ENCODE results near the gene RPUSD2. TPM values are rescaled to one million over a fixed set of nuclear protein-coding genes. Genes with fewer than 3 reads are reported as not detected.
"Not testable (repeated sequence)": the region's sequence is repeated elsewhere in the genome, so short reads cannot be mapped to it uniquely, and the experiment has no call there.

The RPUSD2 gene
- total RNA-seq, 2 donors from 2014 or later = 3.1 to 7.3 TPM

GRCh38 chr15:40575113-40575512 is 6.0 kb downstream of the RPUSD2 start:
- Histone ChIP-seq H3K4me1 (peaks cover 9% of the 10 kb centered on the region), H3K27me3 (no peaks in the 10 kb centered on the region), H3K36me3 (replicated peaks in 1 of 2; ENCODE audit: insufficient read depth in 1 of 2, low read depth in 2 of 2) (peaks cover 5 to 8% of the 10 kb centered on the region in 2 donors), H3K27ac (no peak overlapping the region), H3K9me3 (no peaks in the 10 kb centered on the region), H3K4me3 (no peak overlapping the region)
- no peak for ATAC-seq
- intact Hi-C loops (cut with DNase I) = no loop called here
- TF ChIP-seq POLR2A (IDR thresholded peaks at IDR 0.05) = no peak
- TF ChIP-seq CTCF (IDR thresholded peaks at IDR 0.05) = no peak
- no peak for DNase-seq

DNA sequence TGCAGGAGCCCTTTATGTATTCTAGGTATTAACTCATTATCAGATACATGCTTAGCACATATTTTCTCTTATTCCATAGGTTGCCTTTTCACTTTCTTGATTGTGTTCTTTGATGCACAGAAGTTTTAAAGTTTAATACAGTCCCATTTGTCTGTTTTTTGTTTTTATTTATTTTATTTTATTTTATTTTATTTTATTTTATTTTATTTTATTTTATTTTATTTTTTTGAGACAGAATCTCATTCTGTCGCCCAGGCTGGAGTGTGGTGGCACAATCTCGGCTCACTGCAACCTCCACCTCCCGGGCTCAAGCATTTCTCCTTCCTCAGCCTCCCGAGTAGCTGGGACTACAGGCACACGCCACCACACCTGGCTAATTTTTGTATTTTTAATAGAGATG is 7.8 kb downstream of the RPUSD2 start:
- H3K4me1 ChIP-seq; ATAC-seq; H3K9me3 ChIP-seq; H3K27me3 ChIP-seq; intact Hi-C loops (cut with DNase I); DNase-seq; H3K4me3 ChIP-seq; H3K27ac ChIP-seq; H3K36me3 ChIP-seq (replicated peaks in 1 of 2; ENCODE audit: insufficient read depth in 1 of 2, low read depth in 2 of 2): not testable (repeated sequence)
- 91 to 96% methylated on average over 5 of the region's 5 CpGs for WGBS, 2 donors

GRCh38 chr15:40578892-40579291 is 9.8 kb downstream of the RPUSD2 start:
- Histone ChIP-seq H3K27ac (no peak overlapping the region), H3K36me3 (replicated peaks in 1 of 2; ENCODE audit: insufficient read depth in 1 of 2, low read depth in 2 of 2) (peaks cover 1 to 3% of the 10 kb centered on the region in 2 donors), H3K4me1 (no peaks in the 10 kb centered on the region), H3K9me3 (no peaks in the 10 kb centered on the region), H3K27me3 (no peaks in the 10 kb centered on the region), H3K4me3 (no peak overlapping the region)
- ATAC-seq = no peak
- TF ChIP-seq POLR2A (IDR thresholded peaks at IDR 0.05) = no peak
- TF ChIP-seq CTCF (IDR thresholded peaks at IDR 0.05) = no peak
- no peak for DNase-seq
- intact Hi-C loops (cut with DNase I) = no loop called here
- 55 to 76% methylated on average over 4 of the region's 4 CpGs for WGBS, 2 donors

DNA sequence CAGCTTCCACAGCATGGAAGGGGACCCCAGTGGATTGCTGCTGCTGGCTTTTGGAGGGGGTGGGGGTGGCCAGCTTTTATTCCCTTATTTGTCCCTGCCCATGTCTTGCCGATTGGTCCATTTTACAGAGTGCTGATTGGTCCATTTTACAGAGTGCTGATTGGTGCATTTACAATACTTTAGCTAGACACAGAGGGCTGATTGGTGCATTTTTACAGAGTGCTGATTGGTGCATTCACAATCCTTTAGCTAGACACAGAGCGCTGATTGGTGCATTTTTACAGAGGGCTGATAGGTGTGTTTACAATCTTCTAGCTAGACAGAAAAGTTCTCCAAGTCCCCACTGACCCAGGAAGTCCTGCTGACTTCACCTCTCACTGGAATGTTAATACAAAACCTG is 12.7 kb downstream of the RPUSD2 start:
- ATAC-seq; H3K4me1 ChIP-seq; H3K4me3 ChIP-seq; H3K36me3 ChIP-seq (replicated peaks in 1 of 2; ENCODE audit: insufficient read depth in 1 of 2, low read depth in 2 of 2); H3K27me3 ChIP-seq; DNase-seq; H3K27ac ChIP-seq; H3K9me3 ChIP-seq; intact Hi-C loops (cut with DNase I): not testable (repeated sequence)
- WGBS, 2 donors = 40 to 97% methylated on average over 2 of the region's 2 CpGs

DNA sequence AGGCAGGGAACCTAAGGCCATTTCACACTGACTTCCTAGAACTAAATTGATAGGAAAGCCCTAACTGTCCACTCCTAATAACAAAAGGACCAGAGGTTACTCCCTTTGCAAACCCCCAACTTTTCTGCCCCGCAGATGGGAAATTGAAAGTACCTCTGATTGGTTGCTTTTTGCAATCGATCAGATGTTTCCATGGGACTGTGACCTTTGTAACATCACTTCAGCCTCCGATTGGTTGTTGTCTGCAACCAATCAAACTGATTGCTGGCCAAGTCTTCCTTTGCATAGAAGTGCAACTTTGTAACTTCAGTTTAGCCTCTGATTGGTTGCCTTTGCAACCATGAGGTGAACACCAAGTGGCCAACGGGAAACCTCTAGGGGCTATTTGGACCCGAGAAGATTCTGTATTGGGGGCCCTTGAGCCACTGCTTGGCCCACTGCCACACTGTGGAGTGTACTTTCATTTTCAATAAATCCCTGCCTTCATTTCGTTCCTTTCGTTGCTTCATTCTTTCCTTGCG is 13.7 kb downstream of the RPUSD2 start:
- H3K36me3 ChIP-seq (replicated peaks in 1 of 2; ENCODE audit: insufficient read depth in 1 of 2, low read depth in 2 of 2) = no peaks in the 10 kb centered on the region
- TF ChIP-seq POLR2A (IDR thresholded peaks at IDR 0.05) = no peak
- TF ChIP-seq CTCF (IDR thresholded peaks at IDR 0.05) = no peak
- intact Hi-C loops (cut with DNase I) = no loop called here
- peak overlapping the region in 1 of 2 donors; percentile 21 for H3K4me3 ChIP-seq
- ATAC-seq = peak; percentile 97
- DNase-seq = peak; percentile 41 to 76 (median 58)
- no peaks in the 10 kb centered on the region for H3K4me1 ChIP-seq
- peak overlapping the region in 2 of 4 donors; percentile 26 to 63 for H3K27ac ChIP-seq
- H3K27me3 ChIP-seq = no peaks in the 10 kb centered on the region
- WGBS, 2 donors = 51 to 55% methylated on average over 8 of the region's 8 CpGs
- no peaks in the 10 kb centered on the region for H3K9me3 ChIP-seq

DNA sequence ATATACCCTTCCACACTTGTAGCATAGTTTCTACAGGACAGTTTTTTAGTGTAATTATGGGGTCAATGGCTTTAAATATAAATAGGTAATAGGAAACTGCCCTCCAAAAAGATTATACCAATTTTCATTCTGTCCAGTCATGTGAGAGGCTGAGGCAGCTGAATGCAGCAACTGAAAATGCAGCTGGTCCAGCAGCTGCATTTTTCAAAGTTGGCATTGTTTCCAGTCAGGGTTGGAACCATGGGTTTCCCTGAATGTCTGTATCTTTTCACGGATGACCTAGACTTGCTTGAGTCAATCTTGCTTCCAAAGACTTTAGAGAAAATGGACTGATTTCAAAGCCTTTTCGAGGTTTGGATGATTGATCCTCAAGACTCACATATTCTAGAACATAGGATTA is 15.1 kb downstream of the RPUSD2 start:
- Histone ChIP-seq H3K9me3 (no peaks in the 10 kb centered on the region), H3K36me3 (replicated peaks in 1 of 2; ENCODE audit: insufficient read depth in 1 of 2, low read depth in 2 of 2) (no peaks in the 10 kb centered on the region), H3K27ac (no peak overlapping the region), H3K4me3 (no peak overlapping the region), H3K27me3 (no peaks in the 10 kb centered on the region), H3K4me1 (no peaks in the 10 kb centered on the region)
- ATAC-seq (no peak), DNase-seq (no peak)
- WGBS, 2 donors = 31 to 37% methylated on average over 2 of the region's 2 CpGs
- TF ChIP-seq POLR2A (IDR thresholded peaks at IDR 0.05) = no peak
- intact Hi-C loops (cut with DNase I) = no loop called here

All from body of pancreas (tissue), 4 donors.